HepG2 (cell line): ENCODE data around the gene PRMT7. TPM values are rescaled to one million over a fixed set of nuclear protein-coding genes. Genes with fewer than 3 reads are reported as not detected.
A peak's percentile ranks its signal among the peaks of the same experiment; 100 is the strongest.

ENCODE experiments used
- CAMTA2 ChIP-seq: sonication (generic); formaldehyde crosslinking; IDR thresholded peaks from 2 replicates; pipeline ENCODE4 v1.4.0; 2020; ENCODE audit warnings: mild to moderate bottlenecking, missing genetic modification reagents, borderline replicate concordance
- CEBPZ ChIP-seq: IDR thresholded peaks from 2 replicates; pipeline ENCODE4 v1.6.1; 2012; ENCODE audit warnings: low read length, improper control_type of control experiment
- CENPX ChIP-seq: sonication (generic); formaldehyde crosslinking; IDR thresholded peaks from 2 replicates; pipeline ENCODE4 v1.9.0; 2021; ENCODE audit warnings: mild to moderate bottlenecking, missing genetic modification reagents, moderate library complexity
- FOXK2 ChIP-seq: fragments of 450-650 bp; IDR thresholded peaks from 2 replicates; pipeline ENCODE4 v1.6.1; 2016
- HDAC1 ChIP-seq: sonication (generic); formaldehyde crosslinking; IDR thresholded peaks from 2 replicates; pipeline ENCODE4 v1.5.1; 2020; ENCODE audit warnings: mild to moderate bottlenecking, missing genetic modification reagents
- HOXA5 ChIP-seq: sonication (generic); formaldehyde crosslinking; IDR thresholded peaks from 2 replicates; pipeline ENCODE4 v1.4.0; 2020; ENCODE audit warnings: missing genetic modification reagents
- HOXD1 ChIP-seq: sonication (generic); formaldehyde crosslinking; IDR thresholded peaks from 2 replicates; pipeline ENCODE4 v1.5.0; 2020; ENCODE audit warnings: missing genetic modification reagents
- JUN ChIP-seq: sonication (generic); formaldehyde crosslinking; IDR thresholded peaks from 2 replicates; pipeline ENCODE4 v1.4.0; 2020; ENCODE audit warnings: mild to moderate bottlenecking, missing genetic modification reagents
- KLF9 ChIP-seq: IDR thresholded peaks from 2 replicates; pipeline ENCODE4 v1.6.1; 2016; ENCODE audit warnings: low read depth
- MLXIP ChIP-seq: sonication (generic); formaldehyde crosslinking; IDR thresholded peaks from 2 replicates; pipeline ENCODE4 v1.9.0; 2021; ENCODE audit warnings: missing genetic modification reagents, borderline replicate concordance
- MTA3 ChIP-seq: sonication (generic); formaldehyde crosslinking; IDR thresholded peaks from 2 replicates; pipeline ENCODE4 v1.4.0; 2020; ENCODE audit warnings: missing genetic modification reagents
- SIX1 ChIP-seq: sonication (generic); formaldehyde crosslinking; IDR thresholded peaks from 2 replicates; pipeline ENCODE4 v1.4.0; 2020; ENCODE audit warnings: missing genetic modification reagents, borderline replicate concordance
- SRSF1 ChIP-seq: fragments of 200-400 bp; formaldehyde crosslinking; optimal IDR thresholded peaks from 2 replicates; pipeline ENCODE3; 2017; ENCODE audit warnings: mild to moderate bottlenecking, low read depth, low read length, moderate library complexity
- TARDBP ChIP-seq: sonication (generic); formaldehyde crosslinking; IDR thresholded peaks from 2 replicates; pipeline ENCODE4 v1.8.0; 2022; ENCODE audit warnings: mild to moderate bottlenecking, missing genetic modification reagents
- THAP9 ChIP-seq: sonication (generic); formaldehyde crosslinking; IDR thresholded peaks from 2 replicates; pipeline ENCODE4; 2020; ENCODE audit warnings: missing genetic modification reagents, mild to moderate bottlenecking, borderline replicate concordance
- YEATS2 ChIP-seq: sonication (generic); formaldehyde crosslinking; IDR thresholded peaks from 2 replicates; pipeline ENCODE4 v1.4.0; 2020; ENCODE audit warnings: missing genetic modification reagents, borderline replicate concordance
- ZBTB20 ChIP-seq: sonication (generic); formaldehyde crosslinking; IDR thresholded peaks from 2 replicates; pipeline ENCODE4 v1.8.1; 2023; ENCODE audit warnings: missing genetic modification reagents, low read depth, mild to moderate bottlenecking, borderline replicate concordance
- ZFP1 ChIP-seq: IDR thresholded peaks from 2 replicates; pipeline ENCODE4 v1.6.1; 2016
- ZNF124 ChIP-seq: sonication (generic); formaldehyde crosslinking; IDR thresholded peaks from 2 replicates; pipeline ENCODE4 v1.4.0; 2020; ENCODE audit warnings: missing genetic modification reagents
- ZNF468 ChIP-seq: sonication (generic); formaldehyde crosslinking; IDR thresholded peaks from 2 replicates; pipeline ENCODE4 v1.8.0; 2022; ENCODE audit warnings: mild to moderate bottlenecking, moderate library complexity, missing genetic modification reagents
- ZNF567 ChIP-seq: sonication (generic); formaldehyde crosslinking; IDR thresholded peaks from 2 replicates; pipeline ENCODE4 v1.8.1; 2023; ENCODE audit warnings: mild to moderate bottlenecking, missing genetic modification reagents, borderline replicate concordance
- ZNF674 ChIP-seq: sonication (generic); formaldehyde crosslinking; IDR thresholded peaks from 2 replicates; pipeline ENCODE4 v1.5.0; 2020; ENCODE audit warnings: low read depth, mild to moderate bottlenecking, missing genetic modification reagents
- ZNF761 ChIP-seq: sonication (generic); formaldehyde crosslinking; conservative IDR thresholded peaks from 2 replicates; pipeline ENCODE4 v1.4.0; 2020; ENCODE audit warnings: mild to moderate bottlenecking, missing genetic modification reagents
- polyA plus RNA-seq, 8 experiments: library from polyadenylated mRNA; depleted of rRNA in 3 of 8; stranded (reverse) in 7 of 8; unstranded in 1 of 8; fragments of >200 nt; fragmentation: Illumina TruSeq in 4 of 8; extraction: Trizol in 4 of 8; gene quantifications; 2 replicates each; pipeline versions ENCODE4 v1.2.1 to v1.2.3, GENCODE V29; 2011 to 2016; ENCODE audit warnings: low read depth in 4 of 8, missing spikeins in 1 of 8, mixed read lengths in 1 of 8; ENCODE audit not compliant: insufficient read depth in 1 of 8
- total RNA-seq, 5 experiments: library from RNA; depleted of rRNA; stranded (reverse); fragments of >200 nt; fragmentation: Illumina TruSeq; extraction: Trizol; gene quantifications; 2 replicates each; pipeline ENCODE4 v1.2.3, GENCODE V29; 2016; ENCODE audit warnings: low read depth in 1 of 5

Gene PRMT7
- total and polyA plus RNA-seq, 2 of the 13 experiments (the other 11 are each of a cell fraction or from before 2014, with no cell fraction given): 47.5 to 55.0 TPM

- TF ChIP-seq MLXIP (CRISPR knock-in tag) (no peak), HOXA5 (CRISPR knock-in tag) (no peak), SIX1 (CRISPR knock-in tag) (no peak), ZBTB20 (no peak), MTA3 (no peak), HDAC1 (CRISPR knock-in tag) (no peak; the same call in 1 of the 2 replicates), FOXK2 (no peak), ZFP1 (CRISPR knock-in tag) (no peak), YEATS2 (CRISPR knock-in tag) (no peak), JUN (CRISPR knock-in tag) (no peak), SRSF1 (no peak), CAMTA2 (no peak), ZNF761 (CRISPR knock-in tag) (0 out of 2 replicates have a peak, but pooled peaks have one; percentile 49), ZNF674 (CRISPR knock-in tag) (no peak), ZNF567 (CRISPR knock-in tag) (no peak), ZNF468 (CRISPR knock-in tag) (no peak), THAP9 (no peak), CENPX (CRISPR knock-in tag) (no peak), ZNF124 (CRISPR knock-in tag) (no peak), TARDBP (CRISPR knock-in tag) (no peak; the same call in 1 of the 2 replicates), KLF9 (no peak), CEBPZ (no peak), HOXD1 (CRISPR knock-in tag) (no peak)
Measured at GRCh38 chr16:68328151-68328859, 17.5 kb downstream of the PRMT7 start (continued).
